Muscle of arm (tissue), 12 donors: ENCODE measurements around the gene NAXE. TPM values are rescaled to one million over a fixed set of nuclear protein-coding genes. Genes with fewer than 3 reads are reported as not detected.
"Not testable (repeated sequence)": the region's sequence is repeated elsewhere in the genome, so short reads cannot be mapped to it uniquely, and the experiment has no call there.

Experiments used
- DNase-seq: peaks from one replicate; pipeline ENCODE4 v3.0.0-alpha.2; 2013
- polyA plus RNA-seq, 12 donors: library from polyadenylated mRNA; unstranded; fragments of 120-200 nt; gene quantifications; one replicate each; pipeline ENCODE4 v1.2.1, GENCODE V29; 2013; ENCODE audit not compliant: insufficient read length in 12 of 12

The NAXE gene
- polyA plus RNA-seq, 12 donors: 21.4 to 36.4 (median 26.5) TPM; not detected in 1

DNA sequence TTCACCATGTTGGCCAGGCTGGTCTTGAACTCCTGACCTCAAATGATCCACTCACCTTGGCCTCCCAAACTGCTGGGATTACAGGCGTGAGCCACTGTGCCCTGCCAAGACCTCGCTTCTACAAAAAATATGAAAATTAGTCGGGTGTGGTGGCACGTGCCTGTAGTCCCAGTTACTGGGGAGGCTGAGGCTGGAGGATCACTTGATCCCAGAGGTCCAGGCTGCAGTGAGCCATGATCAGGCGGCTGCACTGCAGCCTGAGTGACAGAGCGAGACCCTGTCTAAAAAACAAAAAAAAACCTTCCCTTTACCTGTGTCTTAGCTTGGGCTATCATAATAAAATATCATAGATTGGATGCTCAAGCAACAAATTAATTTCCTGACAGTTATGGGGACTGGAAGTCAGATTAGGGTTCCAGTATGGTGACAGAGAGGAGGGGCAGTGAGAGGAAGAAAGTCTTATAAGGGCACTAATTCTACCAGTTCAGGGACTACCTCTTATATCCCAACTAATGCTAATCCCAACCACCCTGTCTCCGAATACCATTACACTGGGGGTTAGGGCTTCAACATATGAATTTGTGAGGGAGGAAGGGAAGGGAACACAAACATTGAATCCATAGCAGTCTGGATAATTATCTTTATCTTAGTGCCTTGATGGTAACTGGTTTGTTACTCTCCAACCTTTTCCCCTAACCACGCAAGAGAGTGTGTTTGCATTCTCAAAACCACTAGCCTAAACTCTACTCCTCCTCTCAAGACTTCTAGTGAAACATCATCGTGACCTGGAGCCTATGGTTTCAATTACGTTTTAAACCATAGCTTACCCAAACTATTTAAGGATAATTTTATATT, 1.0 kb upstream of the NAXE start:
- no peak for DNase-seq

DNA sequence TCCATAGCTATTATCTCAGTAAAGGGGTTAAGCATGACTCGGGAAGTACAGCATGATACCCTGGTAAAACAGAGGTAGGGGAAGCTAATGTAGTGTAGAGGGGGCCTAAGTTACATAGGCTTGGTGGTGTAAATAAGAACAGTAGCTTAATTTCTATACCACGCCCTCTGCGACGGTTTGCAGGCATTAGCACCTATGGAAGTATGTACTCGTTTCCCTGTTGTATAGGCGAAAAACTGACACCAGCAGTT, 470 bp upstream of the NAXE start:
- DNase-seq: no peak

DNA sequence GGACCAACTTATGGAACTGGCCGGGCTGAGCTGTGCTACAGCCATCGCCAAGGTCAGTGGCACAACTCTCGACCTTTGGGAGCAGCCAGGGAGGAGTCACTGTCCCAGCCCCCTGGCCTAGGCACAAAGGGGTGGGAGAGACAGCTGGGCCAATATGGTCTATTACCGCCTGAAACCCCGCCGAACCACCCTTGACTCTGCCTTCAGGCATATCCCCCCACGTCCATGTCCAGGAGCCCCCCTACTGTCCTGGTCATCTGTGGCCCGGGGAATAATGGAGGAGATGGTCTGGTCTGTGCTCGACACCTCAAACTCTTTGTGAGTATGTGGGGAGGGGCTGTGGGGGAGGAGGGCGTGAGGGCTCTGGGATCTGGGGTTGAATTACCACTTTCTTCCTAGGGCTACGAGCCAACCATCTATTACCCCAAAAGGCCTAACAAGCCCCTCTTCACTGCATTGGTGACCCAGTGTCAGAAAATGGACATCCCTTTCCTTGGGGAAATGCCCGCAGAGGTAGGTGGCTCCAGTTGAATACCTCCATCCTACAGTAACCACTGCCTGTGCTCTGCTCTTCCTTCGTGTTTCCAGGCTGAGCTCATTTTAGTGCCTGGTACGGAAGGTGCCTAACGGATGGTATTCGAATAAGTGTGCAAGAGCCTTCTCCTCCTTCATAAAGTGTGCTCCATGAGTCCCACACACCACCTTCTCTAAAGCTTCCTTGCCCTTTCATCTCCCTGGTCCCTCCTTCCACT, 758 bp downstream of the NAXE start:
- no peak for DNase-seq

DNA sequence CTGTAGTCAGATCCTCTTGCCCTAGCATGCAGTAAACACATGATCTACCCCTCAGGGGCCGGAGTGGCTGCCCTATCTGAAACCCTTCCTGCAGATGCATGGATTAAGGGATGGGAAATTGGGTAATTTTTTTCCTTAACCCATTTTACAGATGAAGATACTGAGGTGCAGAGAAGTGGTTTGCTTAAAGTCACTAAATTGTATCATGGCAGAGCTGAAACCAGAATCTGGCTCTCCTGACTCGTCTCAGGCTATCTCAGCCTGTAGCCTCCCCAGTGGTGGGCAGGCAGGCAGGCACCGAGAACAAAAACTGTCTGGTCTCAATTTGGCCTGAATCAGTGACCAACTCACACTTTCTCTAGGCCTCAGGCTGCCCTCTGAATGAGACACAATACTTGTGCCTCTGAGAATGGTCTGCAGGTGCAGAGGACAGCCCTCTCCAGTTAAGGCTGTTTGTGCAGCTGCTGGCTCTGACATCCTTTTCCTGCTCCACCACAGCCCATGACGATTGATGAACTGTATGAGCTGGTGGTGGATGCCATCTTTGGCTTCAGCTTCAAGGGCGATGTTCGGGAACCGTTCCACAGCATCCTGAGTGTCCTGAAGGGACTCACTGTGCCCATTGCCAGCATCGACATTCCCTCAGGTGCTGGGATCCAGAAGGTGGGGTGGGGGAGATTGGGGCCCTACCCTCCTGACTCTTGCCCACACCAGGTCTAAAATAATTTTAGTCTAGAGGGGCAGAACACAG, 1.5 kb downstream of the NAXE start:
- DNase-seq: no peak

DNA sequence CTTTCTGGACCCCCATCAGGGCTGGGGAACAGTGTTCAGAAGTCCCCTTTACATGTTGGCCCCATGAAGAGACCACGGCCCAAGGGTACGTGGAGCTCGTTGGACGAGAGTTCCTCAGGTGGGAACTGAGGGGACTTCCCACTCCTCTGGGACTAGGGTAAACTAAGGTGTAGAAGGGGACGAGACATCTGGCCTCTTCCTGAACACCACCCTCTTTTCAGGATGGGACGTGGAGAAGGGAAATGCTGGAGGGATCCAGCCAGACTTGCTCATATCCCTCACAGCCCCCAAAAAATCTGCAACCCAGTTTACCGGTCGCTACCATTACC, 2.0 kb downstream of the NAXE start:
- DNase-seq: no peak

DNA sequence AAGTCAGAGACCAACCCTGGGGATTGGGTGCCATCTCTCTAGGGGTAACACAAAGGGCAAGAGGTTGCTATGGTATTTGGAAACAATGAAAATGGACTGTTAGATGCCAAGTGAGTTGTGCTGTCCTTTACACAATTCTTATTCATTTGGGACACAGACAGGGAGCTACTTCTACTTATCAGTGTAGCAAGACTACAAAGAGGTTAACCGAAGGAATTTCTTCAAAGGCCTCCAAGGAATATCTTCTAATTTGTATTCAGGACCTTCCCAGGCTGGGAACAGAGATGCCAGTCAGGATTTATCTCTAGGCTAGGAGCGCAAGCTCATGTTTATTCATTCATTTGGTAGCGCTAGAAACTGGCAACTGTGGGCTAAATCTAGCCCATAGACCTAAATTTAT, 2.6 kb downstream of the NAXE start:
- no peak for DNase-seq

DNA sequence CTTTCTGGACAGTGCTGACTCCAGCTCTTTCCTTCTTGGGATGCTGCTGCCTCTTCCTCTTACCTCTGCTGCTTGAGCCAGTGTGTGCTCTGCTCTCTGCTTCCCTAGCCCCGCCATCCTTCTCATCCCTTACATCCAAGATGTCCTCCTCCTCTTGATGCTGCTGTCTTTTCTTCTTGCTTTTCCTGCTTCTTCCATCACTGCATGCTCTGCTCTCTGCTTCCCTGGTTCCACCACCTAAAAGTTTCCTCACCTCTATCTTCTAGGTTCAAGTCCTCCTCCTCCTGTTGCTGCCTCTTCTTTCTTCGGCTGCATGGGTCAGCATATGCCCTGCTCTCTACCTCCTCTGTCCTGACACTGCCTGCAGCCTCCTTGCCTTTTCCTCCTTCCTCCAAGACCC, 3.4 kb downstream of the NAXE start:
- DNase-seq: no peak

DNA sequence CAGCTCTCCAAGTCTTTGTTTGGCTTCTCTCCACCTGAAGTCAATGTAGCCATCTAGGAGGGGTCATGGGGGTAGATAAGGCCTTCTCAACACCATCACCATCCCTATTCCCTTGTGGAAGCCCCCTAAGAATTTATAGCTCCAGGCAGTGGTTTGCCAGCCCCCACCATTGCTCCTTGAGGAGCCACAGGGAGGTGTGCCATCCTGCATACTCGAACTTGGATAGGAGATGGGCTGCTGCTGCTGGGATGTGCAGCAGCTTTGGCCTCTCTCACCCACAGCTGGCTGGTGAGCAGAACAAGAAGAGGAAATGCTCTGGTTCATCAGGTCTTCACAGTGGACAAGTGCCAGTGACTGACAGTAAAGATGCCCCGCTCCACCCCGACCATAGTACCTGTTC, 4.8 kb downstream of the NAXE start:
- no peak for DNase-seq

DNA sequence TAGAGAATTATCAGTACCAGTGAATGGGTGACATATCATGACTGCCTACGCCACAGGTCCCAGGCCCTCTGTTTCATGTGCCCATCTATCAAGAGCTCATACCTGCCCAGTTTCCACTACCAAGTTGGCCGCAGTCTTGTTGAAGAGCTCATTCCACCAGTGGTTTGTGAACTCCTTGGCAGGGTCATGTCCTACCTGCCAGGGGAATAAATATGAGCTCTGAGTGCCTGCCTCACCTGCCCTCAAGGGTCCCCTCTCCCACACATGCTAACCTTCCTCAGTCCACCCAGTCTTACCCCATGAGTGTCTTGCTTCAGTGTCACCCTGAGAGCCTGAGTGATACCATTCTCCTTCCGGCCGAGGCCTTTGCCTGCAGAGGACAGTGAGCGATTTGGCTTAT, 6.5 kb downstream of the NAXE start:
- no peak for DNase-seq

DNA sequence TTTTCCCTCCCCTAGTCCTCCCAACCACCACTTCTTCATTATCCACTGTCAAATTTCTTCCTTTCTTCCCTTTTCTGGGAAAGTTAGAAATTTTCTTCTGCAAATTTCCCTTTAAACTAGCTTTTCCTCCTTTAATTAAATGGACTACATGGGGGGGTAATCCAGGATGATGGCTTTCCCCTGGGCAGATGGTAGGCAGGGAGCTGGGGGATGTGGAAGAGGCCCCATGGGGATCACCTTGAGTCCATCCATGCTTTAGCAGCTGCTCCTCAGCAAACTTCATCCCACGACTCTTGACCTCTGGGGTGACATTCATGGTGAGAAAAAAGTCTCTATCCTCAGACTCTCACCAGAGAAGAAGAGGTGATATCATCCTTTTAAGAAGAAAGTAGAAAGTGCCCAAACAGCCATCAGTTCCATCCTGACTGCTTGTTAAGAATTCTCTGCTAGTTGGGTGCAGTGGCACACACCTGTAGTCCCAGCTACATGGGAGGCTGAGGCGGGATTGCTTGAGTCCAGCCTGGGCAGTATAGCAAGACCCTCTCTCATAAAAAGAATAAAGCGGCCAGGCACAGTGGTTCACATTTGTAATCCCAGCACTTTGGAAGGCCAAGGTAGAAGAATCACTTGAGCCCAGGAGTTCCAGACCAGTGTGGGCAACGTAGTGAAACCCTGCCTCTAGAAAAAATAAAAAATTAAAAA, 7.3 kb downstream of the NAXE start:
- no peak for DNase-seq

DNA sequence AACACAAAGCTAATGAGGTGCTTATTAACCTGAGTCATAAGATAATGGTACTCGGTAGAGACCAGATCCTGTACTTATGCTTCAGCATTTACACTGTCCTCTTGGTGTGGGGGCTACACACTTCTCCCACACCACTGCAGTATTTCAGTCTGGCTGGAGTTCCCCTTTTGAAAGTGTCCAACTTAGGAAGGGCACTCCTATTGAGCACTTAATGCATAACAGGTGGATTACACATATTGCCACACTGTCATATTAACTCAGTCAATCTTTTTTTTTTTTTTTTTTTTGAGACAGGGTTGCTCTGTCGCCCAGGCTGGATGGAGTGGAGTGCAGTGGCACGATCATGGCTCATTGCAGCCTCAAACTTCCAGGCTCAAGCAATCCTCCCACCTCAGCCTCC, 8.2 kb downstream of the NAXE start:
- no peak for DNase-seq

DNA sequence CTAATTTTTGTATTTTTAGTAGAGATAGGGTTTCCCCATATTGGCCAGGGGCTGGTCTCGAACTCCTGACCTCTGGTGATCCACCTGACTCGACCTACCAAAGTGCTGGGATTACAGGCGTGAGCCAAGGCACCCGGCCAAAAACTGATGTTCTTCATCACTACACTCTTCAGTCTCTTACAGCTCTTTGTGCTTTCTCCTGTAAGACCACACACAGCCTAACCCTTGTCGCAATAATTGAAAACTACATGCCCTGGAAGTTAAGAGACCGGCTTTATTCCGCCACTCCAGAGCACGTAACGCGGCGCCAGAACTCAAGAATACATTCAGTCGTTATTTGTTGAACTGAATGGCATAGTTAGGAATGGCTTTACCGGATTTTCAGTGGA, 9.2 kb downstream of the NAXE start:
- no peak for DNase-seq

DNA sequence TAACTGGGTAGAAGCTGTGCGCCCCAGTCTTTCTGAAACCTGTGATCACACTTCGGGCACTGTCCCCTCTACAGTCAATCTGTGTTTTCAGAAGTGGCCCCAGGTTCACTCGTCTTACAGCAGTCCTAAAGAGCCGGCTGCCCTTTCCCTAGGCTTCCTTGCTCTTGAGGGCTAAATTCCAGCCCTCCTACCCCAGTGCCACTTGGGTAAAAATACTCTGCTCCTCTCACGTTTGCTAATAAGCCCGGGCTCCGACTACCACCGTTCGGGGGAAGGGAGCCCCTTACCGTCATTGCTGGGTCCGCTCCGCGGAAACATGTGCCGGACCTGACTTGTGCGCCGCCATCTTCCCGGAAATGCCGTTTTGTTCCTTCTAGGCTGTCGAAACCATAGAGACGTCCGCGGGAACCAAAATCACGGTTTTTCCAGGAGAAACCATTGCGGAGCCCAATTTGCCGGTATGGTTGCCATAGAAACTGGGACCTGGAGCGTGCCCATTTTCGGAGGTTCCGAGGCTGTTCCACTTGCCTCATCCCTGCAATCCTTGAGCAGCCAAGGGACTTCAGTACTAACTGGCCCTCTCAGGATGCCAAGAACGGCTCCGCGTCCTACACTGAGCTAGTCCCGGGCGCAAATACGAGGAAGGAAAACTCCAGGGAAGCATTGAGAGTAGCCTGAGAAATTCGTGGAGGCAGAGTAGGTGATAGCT, 9.7 kb downstream of the NAXE start, which contains the start of gene GPATCH4:
Gene GPATCH4, minus strand, starts transcription at position 358 of the 709 bp plus-strand sequence.
- peak; percentile 87 for DNase-seq

DNA sequence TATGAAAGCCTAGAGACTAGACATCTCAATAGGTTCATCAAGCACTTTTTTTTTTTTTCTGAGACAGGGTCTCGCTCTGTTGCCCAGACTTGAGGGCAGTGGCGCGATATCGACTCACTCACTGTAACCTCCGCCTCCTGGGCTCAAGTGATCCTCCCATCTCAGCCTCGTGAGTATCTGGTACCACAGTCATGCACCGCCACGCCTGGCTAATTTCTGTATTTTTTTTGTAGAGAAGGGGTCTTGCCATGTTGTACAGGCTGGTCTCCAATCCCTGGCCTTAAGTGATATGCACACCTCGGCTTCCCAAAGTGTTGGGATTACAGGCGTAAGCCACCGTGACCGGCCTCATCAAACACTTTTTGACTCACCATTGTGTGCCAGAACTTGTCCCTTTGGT, 10.3 kb downstream of the NAXE start:
- DNase-seq: no peak

DNA sequence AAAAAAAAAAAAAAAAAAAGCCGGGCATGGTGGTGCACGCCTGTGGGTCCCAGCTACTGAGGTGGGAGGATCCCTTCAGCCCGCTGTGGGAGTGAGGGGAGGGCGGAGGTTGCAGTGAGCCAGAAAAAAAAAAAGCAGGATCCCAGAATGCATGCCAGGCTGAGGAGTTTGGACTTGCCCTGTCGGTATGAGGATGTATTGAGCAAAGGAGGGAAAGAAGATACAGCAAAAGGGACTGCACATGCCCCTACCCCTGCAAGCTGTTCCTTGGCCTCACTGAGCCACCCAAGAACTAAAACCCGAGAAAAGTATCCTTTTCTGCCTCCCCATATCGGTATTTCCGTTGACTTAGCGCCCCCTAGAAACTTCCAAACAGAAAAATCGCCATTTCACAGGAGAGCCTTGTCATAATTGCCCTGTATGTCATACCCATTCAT, 11.0 kb downstream of the NAXE start:
- no peak for DNase-seq

DNA sequence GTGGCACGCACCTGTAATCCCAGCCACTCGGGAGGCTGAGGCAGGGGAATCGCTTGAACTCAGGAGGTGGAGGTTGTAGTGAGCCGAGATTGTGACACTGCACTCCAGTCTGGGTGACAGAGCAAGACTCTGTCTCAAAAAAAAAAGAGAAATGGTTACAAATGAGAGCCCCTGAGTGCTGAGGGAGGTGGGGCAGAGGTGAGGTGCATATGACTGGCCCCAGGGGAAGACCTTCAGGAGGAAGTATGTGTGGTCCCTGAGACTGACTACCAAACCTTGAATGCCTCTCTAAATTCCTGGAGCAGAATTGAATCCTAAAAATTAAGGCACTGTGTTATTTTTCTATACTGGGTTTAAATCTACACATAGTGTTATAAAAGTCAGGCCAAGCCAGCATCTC, 15.8 kb downstream of the NAXE start:
- not testable (repeated sequence) for DNase-seq

DNA sequence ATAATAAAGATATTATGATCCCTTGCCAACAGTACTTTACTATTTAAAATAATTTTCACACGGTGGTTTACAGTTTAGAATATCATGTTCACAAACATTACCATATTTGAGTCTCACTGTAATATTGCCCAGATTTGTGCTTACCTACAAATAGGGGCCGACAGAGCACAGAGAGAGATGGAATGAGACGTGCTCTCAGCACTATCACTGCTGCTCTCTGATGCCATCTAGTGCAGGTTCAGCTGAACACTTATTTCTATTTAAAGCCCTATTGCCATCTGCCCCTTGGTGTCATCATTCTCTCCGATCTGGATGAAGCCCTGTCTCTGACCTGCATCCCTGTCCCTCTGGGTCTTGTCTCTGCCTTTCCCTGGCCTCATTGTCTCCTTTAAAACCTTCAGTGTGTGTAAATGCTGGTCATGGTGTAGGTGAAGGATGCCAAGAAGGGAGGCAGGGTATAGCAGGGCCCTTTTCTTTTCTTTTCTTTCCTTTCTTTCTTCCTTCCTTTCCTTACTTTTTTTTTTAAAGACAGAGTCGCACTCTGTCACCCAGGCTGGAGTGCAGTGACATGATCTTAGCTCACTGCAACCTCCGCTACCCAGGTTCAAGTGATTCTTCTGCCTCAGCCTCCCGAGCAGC, 16.6 kb downstream of the NAXE start:
- DNase-seq: peak; percentile 52

DNA sequence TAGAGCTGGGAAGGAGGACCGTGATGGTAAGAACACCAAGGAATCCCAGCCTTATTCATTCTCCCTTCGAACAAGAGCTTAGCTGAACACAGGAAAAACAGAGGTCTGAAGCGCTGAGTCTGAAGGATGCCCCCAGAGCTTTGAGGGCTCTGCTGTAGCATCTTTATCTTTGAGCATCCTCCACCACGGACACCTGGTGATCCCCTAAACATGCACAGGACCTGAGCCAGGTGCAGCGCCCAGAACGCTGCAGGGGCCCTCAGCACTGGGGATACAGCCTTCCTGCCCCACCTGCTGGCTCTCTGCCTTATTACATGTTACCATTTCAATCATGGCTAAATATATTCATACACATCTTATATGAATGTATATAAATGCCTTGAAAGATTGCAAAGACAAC, 17.4 kb downstream of the NAXE start:
- no peak for DNase-seq

DNA sequence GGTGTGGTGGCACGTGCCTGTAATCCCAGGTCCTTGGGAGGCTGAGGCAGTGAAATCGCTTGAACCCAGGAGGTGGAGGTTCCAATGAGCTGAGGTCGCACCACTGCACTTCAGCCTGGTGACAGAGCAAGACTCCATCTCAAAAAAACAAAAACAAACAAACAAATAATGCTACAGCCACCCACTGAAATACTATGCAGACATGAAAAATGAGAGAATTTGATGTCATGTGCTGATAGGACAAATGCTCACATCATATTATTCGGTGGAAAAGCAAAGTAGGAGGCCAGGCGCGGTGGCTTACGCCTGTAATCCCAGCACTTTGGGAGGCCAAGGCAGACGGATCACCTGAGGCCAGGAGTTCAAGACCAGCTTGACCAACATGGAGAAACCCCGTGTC, 18.5 kb downstream of the NAXE start:
- DNase-seq: not testable (repeated sequence)

DNA sequence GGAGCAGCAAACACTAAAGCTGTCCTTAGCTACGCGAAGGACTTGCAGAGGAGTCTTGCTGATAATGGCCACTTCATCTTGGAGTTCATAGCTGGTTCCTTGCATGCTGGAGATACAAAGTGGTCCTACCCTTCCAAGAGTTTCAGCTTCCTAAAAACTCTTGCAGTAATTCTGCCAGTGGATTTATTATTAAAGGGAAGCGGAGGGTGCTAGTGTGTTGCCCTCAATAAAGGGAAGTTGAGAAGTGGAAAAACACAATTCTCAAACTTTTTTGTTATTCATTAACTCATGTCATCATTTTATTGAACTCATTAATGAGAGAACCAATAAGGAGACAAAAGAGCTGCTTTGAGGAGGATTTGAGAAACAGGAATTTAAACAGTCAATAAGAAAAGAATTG, 21.1 kb downstream of the NAXE start:
- no peak for DNase-seq

DNA sequence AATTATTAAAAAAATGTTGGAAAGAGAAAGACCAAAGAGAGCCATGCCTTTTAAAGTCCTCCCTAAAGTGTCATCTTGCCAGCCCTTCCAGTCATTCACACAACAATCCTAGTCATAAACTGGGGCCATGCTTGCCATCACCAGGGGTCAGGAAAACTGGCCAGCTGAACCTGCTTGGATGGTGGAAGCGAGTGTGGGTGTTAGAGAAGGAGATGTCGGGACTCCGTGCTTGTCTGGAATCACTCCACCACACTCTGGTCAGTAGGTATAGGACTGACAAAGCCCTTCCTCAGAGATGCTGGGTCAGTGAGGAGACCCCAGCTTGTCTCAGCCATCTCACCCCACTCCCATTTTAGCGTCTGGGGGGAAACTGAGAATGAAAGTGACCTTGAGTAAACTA, 24.4 kb downstream of the NAXE start:
- no peak for DNase-seq
